GM12865 (cell line): ENCODE results near the gene GPC5.
"Not testable (repeated sequence)": the region's sequence is repeated elsewhere in the genome, so short reads cannot be mapped to it uniquely, and the experiment has no call there.

Experiments used
- DNase-seq: peaks from one replicate; pipeline ENCODE4 v3.0.0; 2010; ENCODE audit warnings: low read depth
- H3K4me3 ChIP-seq: 2 replicates; pipeline ENCODE4 v1.5.1; 2011; ENCODE audit warnings: mild to moderate bottlenecking, low read depth, low read length, control low read depth
- CTCF ChIP-seq: IDR thresholded peaks from 2 replicates; pipeline ENCODE4 v1.5.1; 2011; ENCODE audit warnings: low read length, control low read depth, low read depth, inconsistent platforms; ENCODE audit not compliant: insufficient read depth; ENCODE audit errors: missing control alignments

The GPC5 gene

GRCh38 chr13:91406619-91407018, 8.2 kb downstream of the GPC5 start:
- DNase-seq = peak; percentile 71
- TF ChIP-seq CTCF = peak; percentile 59
- no peak overlapping the region for H3K4me3 ChIP-seq

- H3K4me3 ChIP-seq = no peak overlapping the region
- TF ChIP-seq CTCF = no peak
- DNase-seq = no peak
Observed at GRCh38 chr13:91408971-91409370, 10.6 kb downstream of the GPC5 start.

GRCh38 chr13:91416579-91416978, 18.2 kb downstream of the GPC5 start:
- DNase-seq, H3K4me3 ChIP-seq: not testable (repeated sequence)

GRCh38 chr13:91417660-91418325, 19.4 kb downstream of the GPC5 start:
- no peak for TF ChIP-seq CTCF
- no peak overlapping the region for H3K4me3 ChIP-seq
- peak; percentile 8 for DNase-seq

- no peak for DNase-seq
- H3K4me3 ChIP-seq = no peak overlapping the region
- TF ChIP-seq CTCF = no peak
Observed at GRCh38 chr13:91426913-91427312, 28.5 kb downstream of the GPC5 start.

- not testable (repeated sequence) for H3K4me3 ChIP-seq, DNase-seq
Observed at GRCh38 chr13:91438674-91439073, 40.3 kb downstream of the GPC5 start.

- DNase-seq = no peak
- H3K4me3 ChIP-seq = no peak overlapping the region
- no peak for TF ChIP-seq CTCF
Observed at GRCh38 chr13:91450913-91451312, 52.5 kb downstream of the GPC5 start.

- DNase-seq = no peak
- TF ChIP-seq CTCF = no peak
- no peak overlapping the region for H3K4me3 ChIP-seq
Observed at GRCh38 chr13:91454666-91455065, 56.2 kb downstream of the GPC5 start.
